Sigmoid colon (tissue), 7 donors: Measurements from ENCODE around the gene DUSP9. TPM values are rescaled to one million over a fixed set of nuclear protein-coding genes. Genes with fewer than 3 reads are reported as not detected.
"Not testable (repeated sequence)": the region's sequence is repeated elsewhere in the genome, so short reads cannot be mapped to it uniquely, and the experiment has no call there.

ENCODE experiments used
- DNase-seq: peaks from one replicate; pipeline ENCODE4 v3.0.0-alpha.2; 2019
- H3K27ac ChIP-seq, 4 donors: fragments of 200-600 bp; sonication (generic); one replicate each; pipeline ENCODE4 v1.5.1; 2016 to 2019; ENCODE audit warnings: mild to moderate bottlenecking in 1 of 4
- H3K27me3 ChIP-seq, 3 donors: fragments of 200-600 bp; sonication (generic); one replicate each; pipeline ENCODE4 v1.5.1; 2019; ENCODE audit warnings: mild to moderate bottlenecking in 1 of 3
- H3K36me3 ChIP-seq, 4 donors: fragments of 200-600 bp; sonication (generic); one replicate each; pipeline ENCODE4 v1.5.1; 2016 to 2019
- H3K4me1 ChIP-seq, 4 donors: fragments of 200-600 bp; sonication (generic); one replicate each; pipeline ENCODE4 v1.5.1; 2017 to 2019
- H3K4me3 ChIP-seq, 4 donors: fragments of 200-600 bp; sonication (generic); one replicate each; pipeline ENCODE4 v1.5.1; 2017 to 2019; ENCODE audit warnings: mild to moderate bottlenecking in 2 of 4, moderate library complexity in 1 of 4
- H3K9me3 ChIP-seq, 4 donors: fragments of 200-600 bp in 3 of 4; sonication (generic) in 3 of 4; one replicate each; pipeline versions ENCODE4 v1.5.1 to v1.6.1; 2013 to 2019
- CTCF ChIP-seq, 4 experiments: fragments of 450-650 bp in 3 of 4; fragments of 200-600 bp in 1 of 4; IDR thresholded peaks; one replicate each; pipeline ENCODE4 v1.5.1; 2016 to 2019; ENCODE audit warnings: antibody characterized with exemption in 4 of 4, mild to moderate bottlenecking in 3 of 4, moderate library complexity in 2 of 4
- EP300 ChIP-seq, 4 donors: sonication (generic); formaldehyde crosslinking; IDR thresholded peaks; one replicate each; pipeline ENCODE4 v1.6.1; 2017; ENCODE audit warnings: antibody characterized with exemption in 4 of 4
- POLR2A ChIP-seq, 2 donors: fragments of 450-650 bp; IDR thresholded peaks; one replicate each; pipeline ENCODE4 v1.6.1; 2016; ENCODE audit warnings: antibody characterized with exemption in 2 of 2, mild to moderate bottlenecking in 2 of 2, moderate library complexity in 2 of 2
- POLR2AphosphoS5 ChIP-seq, 4 donors: sonication (generic); formaldehyde crosslinking; IDR thresholded peaks; one replicate each; pipeline ENCODE4 v1.6.1; 2017; ENCODE audit warnings: antibody characterized with exemption in 4 of 4
- WGBS, 2 donors: extraction: QIAGEN DNeasy Blood & Tissue Kit; methylation state at CpG; one replicate each; pipeline ENCODE4 v1.1.7; 2013; 5-methylcytosine and 5-hydroxymethylcytosine counted together
- intact Hi-C: fragments of 100-400 bp; cut with DNase I; formaldehyde crosslinking; loops from one replicate; pipeline ENCODE4 v1.15.1; 2023
- polyA plus RNA-seq, 3 donors: library from polyadenylated mRNA; stranded (reverse); fragments of 200-250 nt; gene quantifications; one replicate each; pipeline ENCODE4 v1.2.3, GENCODE V29; 2013
- total RNA-seq, 4 donors: library from RNA; depleted of rRNA; stranded (reverse); fragments of >200 nt; gene quantifications; one replicate each; pipeline ENCODE4 v1.1.0, GENCODE V29; 2016
- donor health status: healthy with polysubstance abuse.
- donor health status: Bipolar disorder and iron deficiency.
- donor health status: healthy.

DUSP9 gene
- total and polyA plus RNA-seq, 7 donors, result 0.06 TPM; not detected in 6

GRCh38 chrX:153689654-153690465 lies 42.9 kb downstream of the DUSP9 start:
- H3K4me1 ChIP-seq, result peaks cover 0 to 50% (median 20%) of the 10 kb centered on the region in 4 donors
- TF ChIP-seq EP300 (IDR thresholded peaks at IDR 0.05), result no peak
- TF ChIP-seq CTCF (IDR thresholded peaks at IDR 0.05), result peak in 1 of 4 experiments; percentile 13
- H3K9me3 ChIP-seq, result no peaks in the 10 kb centered on the region
- 91 to 92% methylated on average over 19 of the region's 19 CpGs for WGBS, 2 donors
- peak; percentile 65 for DNase-seq
- intact Hi-C loops, result no loop called here
- H3K4me3 ChIP-seq, result peak overlapping the region; percentile 32 to 60 (median 58)
- peaks cover 0 to 11% (median 0%) of the 10 kb centered on the region in 4 donors for H3K36me3 ChIP-seq
- no peaks in the 10 kb centered on the region for H3K27me3 ChIP-seq
- H3K27ac ChIP-seq, result peak overlapping the region; percentile 79 to 92 (median 87)

GRCh38 chrX:153690466-153690865 lies 43.5 kb downstream of the DUSP9 start:
- H3K4me3 ChIP-seq, result peak overlapping the region in 3 of 4 donors; percentile 57 to 60 (median 59)
- intact Hi-C loops, result no loop called here
- no peaks in the 10 kb centered on the region for H3K27me3 ChIP-seq
- no peak for DNase-seq
- peaks cover 0 to 14% (median 0%) of the 10 kb centered on the region in 4 donors for H3K36me3 ChIP-seq
- WGBS, 2 donors, result 88% methylated on average over 14 of the region's 14 CpGs
- no peak for TF ChIP-seq POLR2A (IDR thresholded peaks at IDR 0.05)
- TF ChIP-seq POLR2AphosphoS5 (IDR thresholded peaks at IDR 0.05), result no peak
- peaks cover 0 to 50% (median 20%) of the 10 kb centered on the region in 4 donors for H3K4me1 ChIP-seq
- H3K27ac ChIP-seq, result peak overlapping the region; percentile 79 to 92 (median 87)
- no peaks in the 10 kb centered on the region for H3K9me3 ChIP-seq

GRCh38 chrX:153691032-153691827 lies 44.2 kb downstream of the DUSP9 start:
- peaks cover 0 to 50% (median 20%) of the 10 kb centered on the region in 4 donors for H3K4me1 ChIP-seq
- not testable (repeated sequence) for H3K27me3 ChIP-seq

GRCh38 chrX:153692003-153692402 lies 45.0 kb downstream of the DUSP9 start:
- Histone ChIP-seq H3K9me3 (no peaks in the 10 kb centered on the region), H3K4me3 (no peak overlapping the region), H3K4me1 (peaks cover 0 to 47% (median 18%) of the 10 kb centered on the region in 4 donors), H3K36me3 (peaks cover 0 to 14% (median 0%) of the 10 kb centered on the region in 4 donors), H3K27ac (peak overlapping the region in 3 of 4 donors; percentile 44 to 92 (median 83)), H3K27me3 (no peaks in the 10 kb centered on the region)
- DNase-seq, result no peak
- intact Hi-C loops, result no loop called here
- WGBS, 2 donors, result 38 to 84% methylated on average over 4 of the region's 4 CpGs
- TF ChIP-seq EP300 (IDR thresholded peaks at IDR 0.05) (no peak), CTCF (IDR thresholded peaks at IDR 0.05) (no peak), POLR2AphosphoS5 (IDR thresholded peaks at IDR 0.05) (no peak), POLR2A (IDR thresholded peaks at IDR 0.05) (no peak)

More at GRCh38 chrX:153691032-153691827, 44.2 kb downstream of the DUSP9 start:
- peaks cover 0 to 14% (median 0%) of the 10 kb centered on the region in 4 donors for H3K36me3 ChIP-seq
- peak overlapping the region in 3 of 4 donors; percentile 83 to 92 (median 91) for H3K27ac ChIP-seq
- H3K4me3 ChIP-seq, DNase-seq, H3K9me3 ChIP-seq, intact Hi-C loops: not testable (repeated sequence)
- 84 to 87% methylated on average over 21 of the region's 21 CpGs for WGBS, 2 donors

GRCh38 chrX:153692611-153693156 lies 45.7 kb downstream of the DUSP9 start:
- Histone ChIP-seq H3K9me3 (no peaks in the 10 kb centered on the region), H3K4me3 (no peak overlapping the region), H3K27me3 (no peaks in the 10 kb centered on the region), H3K27ac (peak overlapping the region in 3 of 4 donors; percentile 66 to 92 (median 83)), H3K4me1 (peaks cover 0 to 43% (median 13%) of the 10 kb centered on the region in 4 donors), H3K36me3 (peaks cover 0 to 14% (median 0%) of the 10 kb centered on the region in 4 donors)
- whole genome bisulfite sequencing, 2 donors, result 56 to 76% methylated on average over 24 of the region's 24 CpGs
- TF ChIP-seq EP300 (IDR thresholded peaks at IDR 0.05) (no peak), CTCF (IDR thresholded peaks at IDR 0.05) (no peak), POLR2A (IDR thresholded peaks at IDR 0.05) (no peak), POLR2AphosphoS5 (IDR thresholded peaks at IDR 0.05) (no peak)
- no peak for DNase-seq
- intact Hi-C loops, result no loop called here
